AG09319 (cell line): ENCODE data around the gene SMAP2.

ENCODE experiments used
- DNase-seq: peaks from one replicate; pipeline ENCODE4 v3.0.0-alpha.2; 2010; ENCODE audit warnings: low read depth; ENCODE audit errors: extremely low read depth
- TF ChIP-seq, protein P1 (sequence below): IDR thresholded peaks from 2 replicates; pipeline ENCODE4 v1.5.1; 2011; ENCODE audit warnings: low read depth, mild to moderate bottlenecking, inconsistent platforms, low read length, moderate library complexity

Gene SMAP2

DNA sequence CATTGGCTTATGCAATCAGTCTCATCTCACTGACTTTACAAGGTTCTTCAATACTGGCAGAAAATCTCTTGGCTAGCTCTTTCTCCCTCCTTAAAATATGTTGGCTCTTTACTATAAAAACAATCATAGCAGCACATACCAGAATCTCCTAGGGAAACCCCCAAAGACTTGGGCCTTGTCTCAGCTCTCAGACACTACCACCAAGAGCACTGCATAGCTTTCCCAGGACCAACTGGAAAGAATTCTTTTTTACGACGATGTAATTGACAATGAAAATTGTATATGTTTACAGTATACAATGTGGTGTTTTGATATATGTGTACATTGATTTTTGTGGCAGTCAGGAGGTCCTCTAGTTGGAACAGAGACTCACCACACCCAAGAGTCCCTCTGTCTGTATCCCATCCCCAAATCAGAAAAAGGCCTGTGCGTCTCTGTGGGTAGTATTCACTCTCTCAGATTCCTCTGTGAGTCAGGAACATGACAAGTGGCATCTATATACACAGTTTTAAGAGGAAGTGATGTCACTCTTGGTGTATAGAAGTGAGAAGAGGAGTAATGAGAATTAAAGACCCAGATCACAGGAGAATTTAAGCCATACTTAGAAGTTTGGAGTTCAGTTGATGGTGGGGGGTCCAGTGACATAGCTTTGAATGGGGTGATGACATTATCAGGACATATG lies 21.1 kb downstream of the SMAP2 start:
- TF ChIP-seq, protein P1, sequence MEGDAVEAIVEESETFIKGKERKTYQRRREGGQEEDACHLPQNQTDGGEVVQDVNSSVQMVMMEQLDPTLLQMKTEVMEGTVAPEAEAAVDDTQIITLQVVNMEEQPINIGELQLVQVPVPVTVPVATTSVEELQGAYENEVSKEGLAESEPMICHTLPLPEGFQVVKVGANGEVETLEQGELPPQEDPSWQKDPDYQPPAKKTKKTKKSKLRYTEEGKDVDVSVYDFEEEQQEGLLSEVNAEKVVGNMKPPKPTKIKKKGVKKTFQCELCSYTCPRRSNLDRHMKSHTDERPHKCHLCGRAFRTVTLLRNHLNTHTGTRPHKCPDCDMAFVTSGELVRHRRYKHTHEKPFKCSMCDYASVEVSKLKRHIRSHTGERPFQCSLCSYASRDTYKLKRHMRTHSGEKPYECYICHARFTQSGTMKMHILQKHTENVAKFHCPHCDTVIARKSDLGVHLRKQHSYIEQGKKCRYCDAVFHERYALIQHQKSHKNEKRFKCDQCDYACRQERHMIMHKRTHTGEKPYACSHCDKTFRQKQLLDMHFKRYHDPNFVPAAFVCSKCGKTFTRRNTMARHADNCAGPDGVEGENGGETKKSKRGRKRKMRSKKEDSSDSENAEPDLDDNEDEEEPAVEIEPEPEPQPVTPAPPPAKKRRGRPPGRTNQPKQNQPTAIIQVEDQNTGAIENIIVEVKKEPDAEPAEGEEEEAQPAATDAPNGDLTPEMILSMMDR, result no peak
- no peak for DNase-seq

DNA sequence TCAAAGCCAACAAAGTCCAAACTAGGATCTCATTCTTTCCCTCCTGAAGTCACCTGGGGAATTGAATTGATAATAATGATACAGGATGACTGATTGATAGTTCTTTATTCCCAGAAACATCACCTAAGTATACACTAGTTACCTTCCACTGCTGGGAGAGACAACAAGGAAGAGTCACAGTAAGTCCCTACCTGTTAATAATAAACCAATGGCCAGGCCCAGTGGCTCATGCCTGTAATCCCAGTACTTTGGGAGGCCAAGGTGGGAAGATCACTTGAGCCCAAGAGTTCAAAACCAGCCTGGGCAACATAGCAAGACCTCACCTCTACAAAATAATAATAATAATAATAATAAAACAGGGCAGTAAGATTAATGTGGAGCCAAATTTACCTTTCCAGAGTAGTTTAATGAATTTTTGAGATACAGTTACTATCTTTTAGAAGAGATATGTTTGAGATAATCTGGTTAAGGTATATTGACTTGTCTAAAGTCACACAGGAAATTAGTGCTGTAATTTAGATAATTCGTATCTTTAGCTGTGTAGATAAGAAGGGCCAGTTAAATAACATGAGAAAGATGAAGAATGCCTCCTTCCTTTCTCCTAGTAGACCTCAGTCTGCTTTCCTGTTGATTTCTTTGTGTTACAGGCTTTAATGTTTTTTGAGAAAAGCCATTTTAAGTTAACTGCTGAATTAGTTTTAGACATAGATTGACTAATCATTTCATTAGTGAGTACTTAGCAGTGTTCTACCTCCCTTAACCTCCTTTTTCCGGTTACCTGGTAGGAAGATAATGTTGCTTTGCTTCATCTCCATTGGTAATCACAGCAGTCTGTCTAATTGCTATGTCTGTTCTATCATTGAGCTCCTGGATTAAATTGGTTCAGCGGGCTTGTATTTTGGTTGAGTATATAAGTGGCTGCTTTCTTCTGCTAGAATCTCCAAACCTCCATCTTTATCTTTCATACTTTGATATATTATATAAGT lies 22.0 kb downstream of the SMAP2 start:
- TF ChIP-seq, protein P1, result no peak
- DNase-seq, result no peak

DNA sequence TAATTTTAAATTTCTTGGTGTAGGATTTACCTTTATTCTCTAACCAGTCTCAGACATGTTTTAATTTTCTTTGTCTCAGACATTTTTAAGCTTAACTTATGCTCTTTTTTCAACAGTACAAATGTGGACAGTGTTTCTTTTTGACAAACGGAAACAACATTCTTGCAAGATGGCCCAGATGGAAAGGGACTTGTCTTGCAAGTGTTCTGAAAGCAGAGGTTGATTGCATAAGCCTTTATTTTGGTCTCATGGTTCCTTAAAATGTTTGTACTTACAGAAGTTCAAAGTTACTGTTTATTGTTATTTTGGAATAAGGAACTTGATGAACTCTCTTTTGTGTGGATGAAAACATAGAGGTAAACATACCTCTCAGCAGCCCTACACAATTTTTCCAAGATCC lies 22.9 kb downstream of the SMAP2 start:
- TF ChIP-seq, protein P1, result no peak
- DNase-seq, result no peak

DNA sequence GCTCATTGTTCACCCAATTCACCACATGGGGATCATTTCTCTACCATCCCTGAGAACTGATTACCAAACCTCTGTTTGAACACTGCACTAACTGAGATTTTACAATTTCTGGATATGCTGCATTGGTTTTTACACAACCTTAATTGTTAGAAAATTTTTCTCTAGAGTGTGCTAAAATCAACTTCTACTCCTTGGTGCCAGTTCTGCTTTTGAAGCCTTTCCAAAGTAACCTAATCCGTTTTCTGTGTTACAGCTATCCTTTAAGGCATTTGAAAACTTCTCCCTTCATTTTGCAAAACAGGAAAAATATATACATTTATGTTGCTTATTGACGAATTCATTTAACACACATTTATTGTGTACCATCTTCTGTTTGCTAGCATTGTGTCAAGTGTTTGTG lies 23.7 kb downstream of the SMAP2 start:
- TF ChIP-seq, protein P1, result no peak
- DNase-seq, result no peak

DNA sequence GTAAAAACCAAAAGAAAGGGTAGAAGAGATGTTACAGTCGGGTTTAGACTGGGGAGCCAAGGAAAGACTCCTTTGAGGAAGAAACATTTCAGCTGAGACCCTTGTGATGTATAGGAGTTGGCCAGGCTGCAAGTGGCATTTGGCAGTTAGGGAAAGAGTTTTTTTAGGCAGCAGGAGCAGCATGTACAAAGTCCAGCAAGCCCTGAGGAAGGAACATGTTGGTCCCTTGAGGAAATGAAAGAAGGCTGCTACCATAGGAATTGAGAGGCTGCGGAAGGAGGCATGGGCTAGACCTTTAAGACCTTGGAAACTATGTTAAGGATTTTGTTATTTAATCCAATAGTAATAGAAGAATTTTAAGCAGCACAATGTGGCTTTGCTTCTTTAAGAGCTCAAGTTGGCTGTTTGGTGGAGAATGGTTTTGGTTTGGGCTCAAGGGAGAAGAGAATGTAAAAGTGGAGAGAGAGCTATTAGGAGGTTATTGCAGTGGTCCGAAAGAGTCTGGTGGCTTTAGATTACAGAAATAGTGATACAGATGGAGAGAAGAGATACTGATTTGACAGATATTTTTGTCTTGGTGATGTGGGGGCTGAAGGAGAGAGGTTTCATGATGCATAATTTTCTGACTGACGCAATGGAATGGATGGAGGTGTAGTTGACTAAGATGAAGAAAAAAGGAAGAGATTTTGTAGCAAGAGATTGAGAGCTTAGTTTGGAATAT lies 26.6 kb downstream of the SMAP2 start:
- TF ChIP-seq, protein P1, result no peak
- no peak for DNase-seq

DNA sequence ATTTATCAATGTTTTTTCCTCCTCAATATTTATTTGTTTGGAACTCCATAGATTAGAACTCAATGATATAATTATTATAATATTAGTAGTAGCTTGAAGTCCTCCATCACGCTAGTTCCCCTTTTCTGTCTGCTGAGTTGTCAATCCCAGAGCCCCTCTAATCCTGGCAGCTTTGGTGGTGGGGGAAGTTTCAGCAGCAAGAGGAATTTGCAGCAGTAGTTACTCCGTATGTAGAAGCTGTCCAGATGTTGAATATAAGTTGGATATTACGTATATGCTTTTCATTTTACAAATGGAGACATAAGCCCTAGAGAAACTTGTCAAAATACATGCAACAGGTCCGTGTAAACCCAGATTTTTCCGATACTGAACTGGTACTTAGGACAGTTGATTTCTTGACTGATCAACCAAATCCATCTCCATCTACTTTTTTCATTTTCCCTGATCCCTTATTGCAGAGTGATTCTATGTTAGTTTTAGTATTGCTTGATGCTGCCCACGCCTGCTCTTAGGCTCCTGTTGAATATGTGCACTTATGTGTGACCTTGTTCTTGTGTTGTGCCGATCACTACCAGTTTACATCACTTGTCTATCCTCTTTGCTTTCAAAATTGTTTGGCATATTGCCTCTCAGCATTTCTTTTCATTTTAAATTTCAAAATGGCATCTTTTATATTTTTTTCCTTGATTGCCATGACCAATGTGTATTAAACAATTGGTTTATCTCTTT lies 28.1 kb downstream of the SMAP2 start:
- TF ChIP-seq, protein P1, result no peak
- no peak for DNase-seq
